ENCODE results near the gene SPDYE4.

SPDYE4 gene

DNA sequence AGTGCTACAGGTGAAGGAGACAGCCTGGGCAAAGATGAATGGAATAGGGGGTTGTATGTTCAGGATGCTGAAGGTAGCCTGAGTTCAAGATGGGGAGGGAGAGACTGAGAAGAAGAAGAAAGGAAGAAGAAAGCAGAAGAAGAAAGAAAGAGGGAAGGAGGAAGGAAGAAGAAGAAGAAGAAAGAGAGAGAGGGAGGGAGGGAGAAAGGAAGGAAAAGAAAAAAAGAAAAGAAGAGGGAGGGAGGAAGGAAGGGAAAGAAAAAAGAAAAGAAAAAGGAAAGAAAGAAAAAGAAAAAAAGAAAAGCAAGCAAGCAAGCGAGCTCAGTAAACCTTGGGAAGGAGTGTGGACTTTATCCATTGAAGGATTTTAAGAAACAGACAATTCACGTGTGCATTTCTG lies 21.6 kb downstream of the SPDYE4 start:
- DNase-seq = no peak

DNA sequence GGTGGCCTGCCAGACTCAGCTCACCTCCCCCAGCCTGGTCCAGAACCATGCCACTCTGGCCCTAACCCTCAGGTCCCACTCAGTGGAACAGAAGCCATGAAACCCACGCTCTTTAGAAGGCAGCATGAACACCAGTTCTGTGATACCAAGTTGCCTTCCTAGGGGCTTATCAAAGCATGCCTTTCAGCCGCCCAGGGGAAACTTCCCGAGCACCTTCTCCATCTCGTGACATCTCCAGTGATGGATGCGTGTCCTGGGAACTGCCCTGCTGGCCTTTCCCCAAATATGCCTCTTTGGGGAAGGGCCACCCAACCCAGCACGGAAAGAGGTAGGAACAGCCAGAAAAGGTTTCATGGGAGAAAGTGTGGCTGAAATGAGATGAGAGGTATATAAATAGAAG lies 22.0 kb downstream of the SPDYE4 start:
- DNase-seq = no peak

DNA sequence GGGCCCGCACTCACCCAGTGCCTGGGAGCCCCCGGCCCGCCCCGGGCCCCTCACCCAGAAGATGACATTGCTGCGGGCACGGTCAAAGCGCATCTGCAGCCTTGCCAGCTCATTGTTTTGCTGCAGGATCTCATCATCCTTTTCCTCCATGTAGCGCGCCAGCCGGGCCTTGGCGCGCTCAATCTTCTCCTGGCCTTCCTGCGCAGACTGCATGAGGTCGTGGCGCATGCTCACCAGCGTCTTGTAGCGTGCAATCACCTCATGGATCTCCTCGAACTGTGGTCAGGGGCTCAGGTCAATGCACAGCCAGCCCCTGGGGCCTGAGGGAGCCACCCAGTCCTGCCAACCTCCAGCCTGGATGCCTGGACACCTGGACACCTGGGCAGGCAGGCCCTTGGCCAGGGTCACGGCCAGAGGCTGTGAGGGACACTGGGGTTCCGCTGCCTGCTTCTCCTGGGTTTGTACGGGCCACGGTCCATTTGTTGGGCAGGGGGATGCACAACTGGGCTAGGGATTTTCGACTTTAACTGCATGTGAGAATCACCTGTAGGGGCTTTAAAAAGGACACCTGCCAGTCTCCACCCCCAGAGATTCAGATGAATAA lies 22.9 kb downstream of the SPDYE4 start:
- DNase-seq = no peak

DNA sequence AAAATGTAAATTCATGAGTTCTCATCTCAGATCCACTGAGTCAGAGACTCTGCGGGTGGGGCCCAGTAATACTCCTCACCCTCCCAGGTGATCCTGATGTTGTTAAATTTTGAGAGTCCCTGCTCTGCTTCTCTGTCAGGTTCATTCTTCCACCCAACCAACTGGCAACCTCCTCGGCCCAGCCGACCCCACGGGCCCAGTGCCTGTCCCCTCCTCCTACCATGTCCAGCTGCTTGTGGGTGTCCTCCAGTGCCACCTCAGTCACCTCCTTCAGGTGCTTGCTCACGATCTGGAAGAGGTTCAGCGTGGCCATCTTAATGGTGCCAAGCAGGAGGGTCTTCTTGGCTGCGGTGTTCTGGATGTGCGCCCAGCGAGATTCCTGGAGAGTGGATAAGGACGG lies 23.5 kb downstream of the SPDYE4 start:
- no peak for DNase-seq

DNA sequence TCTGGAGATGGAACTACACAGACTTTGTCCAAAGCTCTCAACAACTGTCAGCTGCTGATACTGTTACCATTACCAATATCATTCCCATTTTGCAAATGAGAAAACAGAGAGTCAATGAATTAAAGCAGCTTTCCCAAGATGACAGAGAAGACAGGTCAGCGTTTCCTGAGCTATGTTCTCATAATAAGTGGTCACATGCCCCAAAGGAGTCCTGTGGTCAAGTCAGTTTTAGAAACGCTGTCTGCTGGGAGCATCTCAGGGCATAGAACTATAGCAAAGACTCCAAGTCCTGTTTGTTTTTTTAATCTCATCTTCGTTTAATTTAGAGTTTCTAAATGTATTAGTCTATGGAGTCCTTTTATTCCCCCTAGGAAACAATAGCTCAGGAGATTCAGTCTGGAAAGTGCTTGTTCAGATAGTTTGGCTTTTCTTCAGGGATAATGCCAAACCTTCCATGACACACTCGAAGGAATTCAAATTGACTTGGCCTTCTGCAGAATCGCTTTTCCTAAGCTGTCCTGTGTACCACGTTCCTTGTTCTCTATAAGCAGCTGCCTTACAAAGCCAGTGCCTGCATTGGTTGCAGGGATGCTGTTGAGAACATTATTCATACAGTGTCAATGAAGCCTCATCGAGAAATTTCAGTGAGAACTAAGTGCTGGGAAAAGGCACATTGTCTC lies 25.8 kb downstream of the SPDYE4 start:
- DNase-seq = no peak

DNA sequence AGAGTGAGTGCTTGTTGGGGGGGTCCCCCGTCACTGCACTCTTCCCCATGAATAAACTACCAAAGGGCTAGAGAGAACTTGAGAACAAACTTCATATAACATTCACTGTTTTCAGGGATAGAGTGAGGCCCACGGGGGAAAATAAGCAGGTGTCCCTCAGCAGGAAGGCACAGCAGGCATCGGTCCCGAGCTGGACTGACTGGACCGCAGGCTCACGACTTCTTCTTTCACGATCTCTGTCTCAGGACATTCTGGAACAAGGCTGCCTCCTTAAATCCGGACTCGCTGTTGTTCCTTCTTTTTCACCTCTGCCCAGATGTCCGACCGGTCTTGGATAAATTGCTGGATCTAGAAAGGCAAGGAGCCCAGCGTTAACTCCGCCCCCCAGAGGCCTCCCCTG lies 28.5 kb downstream of the SPDYE4 start:
- no peak for DNase-seq

DNA sequence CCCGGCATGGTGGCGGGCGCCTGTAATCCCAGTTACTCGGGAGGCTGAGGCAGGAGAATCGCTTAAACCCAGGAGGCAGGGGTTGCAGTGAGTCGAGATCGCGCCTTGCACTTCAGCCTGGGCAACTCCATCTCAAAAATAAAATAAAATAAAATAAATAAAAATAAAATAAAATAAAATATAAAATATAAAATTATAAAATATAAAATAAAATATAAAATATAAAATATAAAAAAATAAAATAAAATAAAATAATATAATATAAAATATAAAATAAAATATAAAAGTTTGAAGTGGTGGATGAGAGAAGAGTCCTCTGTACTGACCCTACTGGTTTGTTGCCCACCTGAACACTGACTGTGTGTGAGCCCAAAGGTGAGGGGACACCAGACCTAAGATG lies 28.9 kb downstream of the SPDYE4 start:
- DNase-seq = no peak

DNA sequence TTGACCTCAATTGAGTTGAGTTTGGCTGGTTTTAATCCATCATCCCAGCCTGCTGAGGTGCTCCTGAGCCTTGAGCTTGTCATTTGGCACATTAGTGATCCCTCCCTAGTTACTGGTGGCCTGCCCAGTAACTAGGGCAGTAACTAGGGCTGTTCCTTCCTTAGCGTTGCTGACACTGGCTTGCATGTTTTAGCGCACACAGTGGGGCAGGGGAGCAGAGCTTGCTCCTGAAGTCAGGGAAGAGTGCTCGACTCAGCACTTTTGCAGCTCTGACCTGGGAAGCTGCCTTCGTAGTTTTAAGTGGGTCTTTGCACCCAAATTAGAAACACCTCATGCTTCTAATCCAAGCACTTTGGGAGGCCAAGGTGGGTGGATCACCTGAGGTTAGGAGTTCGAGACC lies 29.4 kb downstream of the SPDYE4 start:
- no peak for DNase-seq

DNA sequence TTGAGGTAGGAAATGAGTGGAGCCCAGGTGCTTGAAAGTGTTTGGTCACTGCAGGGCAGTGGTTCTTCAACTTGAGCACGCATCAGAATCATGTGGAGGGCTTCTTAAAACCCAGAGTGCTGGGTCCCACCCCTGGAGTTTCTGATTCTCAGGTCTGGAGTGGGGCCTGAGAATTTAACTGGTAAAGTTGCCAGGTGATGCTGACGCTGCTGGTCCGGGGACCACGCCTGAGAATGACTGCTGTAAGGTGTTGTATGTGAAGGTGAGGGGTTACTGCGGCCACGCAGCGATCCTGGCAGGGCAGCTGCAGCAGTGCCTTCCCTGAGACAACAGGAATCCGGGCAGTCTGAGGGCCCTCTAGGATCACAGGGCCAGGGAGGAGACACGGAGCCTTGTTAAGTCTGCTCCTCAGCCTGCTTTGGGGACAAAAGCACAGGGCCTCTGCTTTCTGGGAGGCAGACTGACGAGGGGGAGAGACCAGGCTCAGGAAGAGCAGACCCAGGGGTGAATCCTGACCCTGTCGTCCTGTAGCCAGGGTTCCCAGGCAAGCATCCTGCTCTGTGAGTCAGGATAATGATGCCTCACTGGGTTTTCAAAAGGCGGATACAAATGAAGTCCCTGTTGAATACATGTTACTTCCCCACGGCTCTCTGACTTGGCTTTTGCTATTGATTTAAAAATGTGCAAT lies 30.0 kb downstream of the SPDYE4 start:
- DNase-seq = no peak

DNA sequence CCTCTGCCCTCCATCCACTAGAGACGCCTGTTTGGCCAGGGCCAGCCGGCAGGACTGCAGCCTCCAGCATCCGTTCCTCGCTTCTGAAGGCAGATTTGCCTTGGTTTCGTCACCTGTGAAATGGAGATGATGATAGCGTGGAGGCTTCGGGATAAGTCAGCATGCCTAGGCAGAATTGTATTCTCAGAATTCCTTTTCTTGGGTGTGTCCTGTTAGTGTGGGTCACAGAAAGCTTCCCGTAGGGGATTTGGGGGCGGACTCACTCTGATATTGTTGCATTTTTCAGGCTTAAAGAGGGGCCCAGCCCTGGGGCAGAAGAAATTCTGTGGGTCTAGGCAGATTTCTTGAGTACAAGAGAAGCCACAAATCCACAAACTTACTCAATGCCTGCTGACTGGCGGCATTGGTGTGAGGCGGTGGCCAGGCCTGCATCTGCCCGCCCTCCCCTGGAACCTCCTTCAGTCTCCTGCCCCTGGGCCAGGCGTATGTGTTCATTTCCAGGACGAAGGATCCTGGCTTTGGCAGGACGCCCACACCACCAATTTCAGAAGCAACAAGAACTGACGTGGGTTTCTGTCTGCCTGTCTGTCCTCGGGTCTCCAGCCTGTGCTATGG lies 31.3 kb downstream of the SPDYE4 start:
- DNase-seq = no peak

DNA sequence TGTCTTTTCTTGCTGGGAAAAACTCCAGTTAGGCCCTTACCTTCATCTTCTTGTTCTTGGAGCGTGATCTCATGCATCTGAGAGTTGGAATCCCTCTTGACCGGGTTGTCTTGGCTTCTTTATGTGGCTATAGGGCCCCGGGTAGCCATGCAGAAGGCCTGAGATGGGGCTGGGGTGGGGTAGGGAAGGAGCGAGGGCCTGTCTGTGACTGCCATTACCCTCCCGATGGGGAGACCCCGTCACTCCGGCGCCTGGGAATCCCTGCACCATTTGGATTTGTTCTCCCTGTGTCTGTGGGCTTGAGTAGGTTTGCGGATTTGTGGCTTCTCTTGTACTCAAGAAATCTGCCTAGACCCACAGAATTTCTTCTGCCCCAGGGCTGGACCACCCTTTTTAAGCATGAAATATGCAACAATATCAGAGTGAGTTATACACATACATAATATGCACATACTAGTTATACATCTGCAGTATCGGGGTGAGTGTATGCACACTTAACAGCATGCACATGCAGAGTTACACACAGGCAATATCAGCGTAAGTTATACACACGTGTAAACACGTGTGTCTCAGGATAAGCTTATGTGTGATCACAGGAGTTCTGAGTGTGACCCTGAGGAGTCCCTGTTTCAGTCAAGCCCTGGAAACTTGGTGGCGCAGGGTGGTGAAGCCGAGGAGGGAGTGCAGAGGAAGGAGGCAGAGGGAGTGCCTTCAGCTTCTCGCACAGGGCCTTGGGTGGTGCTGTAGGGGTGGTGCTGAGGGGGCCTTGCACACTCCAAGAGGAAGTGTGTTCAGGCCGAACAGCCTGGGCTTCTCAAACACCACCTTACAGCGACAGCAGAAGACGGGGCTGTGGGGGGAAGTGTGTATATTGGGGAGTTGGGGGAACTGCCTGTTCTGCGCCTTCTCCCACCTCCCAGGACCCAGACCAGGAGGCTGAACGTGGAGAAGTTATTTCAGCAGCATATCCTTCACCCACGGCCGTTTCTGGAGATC lies 32.2 kb downstream of the SPDYE4 start:
- DNase-seq = no peak

DNA sequence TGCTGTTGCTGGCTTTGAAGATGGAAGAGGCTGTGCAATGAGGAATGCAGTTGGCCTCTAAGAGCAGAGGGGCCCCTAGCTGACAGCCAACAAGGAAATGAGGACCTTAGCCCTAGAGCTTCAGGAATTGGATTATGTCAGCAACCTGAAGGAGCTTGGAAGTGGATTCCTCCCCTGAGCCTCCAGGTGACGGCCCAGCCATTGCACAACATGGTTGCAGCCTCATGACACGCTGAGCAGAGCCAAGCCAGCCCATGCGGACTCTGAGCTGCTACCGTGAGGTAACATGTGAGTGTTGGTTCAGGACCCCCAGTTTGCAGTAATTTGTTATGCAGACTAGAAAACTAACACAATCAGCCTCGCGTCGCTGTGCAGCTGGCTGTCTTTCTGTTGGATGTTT lies 33.9 kb downstream of the SPDYE4 start:
- DNase-seq = no peak

DNA sequence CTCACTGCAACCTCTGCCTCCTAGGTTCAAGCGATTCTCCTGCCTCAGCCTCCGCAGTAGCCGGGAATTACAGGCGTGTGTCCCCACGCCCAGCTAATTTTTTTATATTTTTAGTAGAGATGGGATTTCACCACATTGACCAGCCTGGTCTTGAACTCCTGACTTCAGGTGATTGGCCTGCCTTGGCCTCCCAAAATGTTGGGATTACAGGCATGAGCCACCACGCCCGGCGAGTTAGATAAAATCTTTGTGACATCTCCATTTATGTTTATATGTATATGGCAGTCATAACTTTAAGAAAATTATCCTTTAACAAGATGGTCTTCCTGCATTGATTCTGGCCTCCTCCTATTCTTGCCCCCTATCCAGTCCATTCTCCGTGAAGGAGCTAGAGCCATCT lies 37.8 kb downstream of the SPDYE4 start:
- DNase-seq = no peak

DNA sequence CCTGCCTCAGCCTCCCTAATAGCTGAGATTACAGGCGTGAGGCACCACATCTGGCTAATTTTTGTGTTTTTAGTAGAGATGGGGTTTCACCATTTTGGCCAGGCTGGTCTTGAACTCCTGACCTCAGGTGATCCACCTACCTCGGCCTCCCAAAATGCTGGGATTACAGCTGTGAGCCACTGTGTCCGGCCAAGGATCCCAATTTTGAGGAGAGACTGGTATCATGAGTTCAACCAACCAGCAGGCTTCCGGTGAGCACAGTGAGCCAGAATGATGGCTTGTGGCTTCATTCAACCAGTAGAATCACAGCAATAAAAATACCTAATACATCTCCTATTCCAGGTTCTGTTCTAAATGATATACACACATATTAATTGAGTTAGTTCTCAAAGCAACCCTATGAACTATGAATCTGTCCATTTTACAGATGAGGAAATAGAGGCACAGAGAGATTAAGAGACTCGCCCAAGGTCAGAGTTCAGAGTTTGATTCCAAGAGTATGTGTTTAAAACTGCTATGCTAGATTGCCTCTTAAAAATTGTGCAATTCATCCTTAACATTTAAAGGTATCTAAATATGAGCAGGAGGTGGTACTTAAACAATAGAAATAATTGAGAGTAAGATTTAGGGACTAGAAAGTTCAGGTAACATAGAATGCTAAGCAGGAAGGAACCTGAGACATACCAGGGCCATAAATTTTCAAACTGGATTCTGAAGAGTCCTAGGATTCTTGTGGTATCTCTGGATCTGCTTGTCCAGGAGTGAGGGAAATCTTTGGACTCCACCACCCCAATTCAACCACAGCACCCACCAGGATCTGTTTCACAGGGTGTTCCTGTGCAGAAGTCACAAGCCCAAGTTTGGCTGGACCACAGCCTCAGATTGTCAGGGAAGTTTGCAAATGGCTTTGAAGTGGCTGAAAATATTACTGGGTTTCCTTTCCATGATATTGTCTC lies 38.8 kb downstream of the SPDYE4 start:
- DNase-seq = no peak

DNA sequence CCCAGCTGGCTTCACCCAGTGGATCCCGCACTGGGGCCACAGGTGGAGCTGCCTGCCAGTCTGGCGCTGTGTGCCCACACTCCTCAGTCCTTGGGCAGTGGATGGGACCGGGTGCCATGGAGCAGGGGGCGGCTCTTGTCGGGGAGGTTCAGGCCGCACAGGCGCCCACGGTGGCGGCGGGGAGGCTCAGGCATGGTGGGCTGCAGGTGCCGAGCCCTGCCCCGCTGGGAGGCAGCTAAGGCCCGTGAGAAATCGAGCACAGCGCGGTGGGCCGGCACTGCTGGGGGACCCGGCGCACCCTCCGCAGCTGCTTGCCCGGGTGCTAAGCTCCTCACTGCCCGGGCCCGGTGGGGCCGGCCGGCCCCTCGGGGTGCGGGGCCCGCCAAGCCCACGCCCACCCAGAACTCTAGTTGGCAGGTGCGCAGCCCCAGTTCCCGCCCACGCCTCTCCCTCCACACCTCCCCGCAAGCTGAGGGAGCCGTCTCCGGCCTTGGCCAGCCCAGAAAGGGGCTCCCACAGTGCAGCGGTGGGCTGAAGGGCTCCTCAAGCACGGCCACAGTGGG lies 40.3 kb downstream of the SPDYE4 start:
- no peak for DNase-seq

DNA sequence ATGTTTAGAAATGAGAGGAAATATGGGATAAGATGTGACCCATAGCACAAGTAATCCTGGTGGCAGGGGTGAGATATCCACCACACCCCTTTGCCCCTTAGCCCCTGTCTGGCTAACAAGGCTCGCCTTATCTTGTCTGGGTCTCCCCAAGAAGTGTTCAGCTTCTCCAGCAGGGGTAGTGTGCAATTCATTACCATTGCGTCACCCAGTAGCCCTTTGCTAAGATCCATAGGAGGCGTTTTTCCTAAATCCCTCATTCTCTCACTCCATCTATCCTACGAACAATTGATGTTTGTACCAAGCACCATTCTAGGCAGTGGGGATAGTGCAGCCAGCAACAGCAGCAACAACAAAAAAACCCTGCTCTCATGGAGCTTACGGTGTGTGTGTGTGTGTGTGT lies 44.5 kb downstream of the SPDYE4 start:
- DNase-seq = no peak

DNA sequence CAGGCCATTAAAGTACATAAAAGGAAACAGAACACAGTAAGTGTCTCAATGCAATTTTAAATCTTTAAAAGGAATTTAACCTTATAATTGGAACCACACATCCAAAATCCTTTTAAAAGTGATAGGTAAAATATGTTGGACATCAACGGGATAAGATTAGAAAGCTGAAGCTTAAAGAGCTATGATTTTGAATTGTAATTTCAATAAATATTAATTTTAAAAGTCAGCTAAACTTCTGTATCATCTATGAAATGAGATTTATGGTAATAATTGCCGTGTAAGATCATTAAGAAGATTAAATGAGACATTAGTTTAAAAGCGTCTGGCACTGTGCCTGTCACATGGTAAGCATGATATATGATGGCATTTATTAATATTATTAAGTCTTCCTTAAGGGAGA lies 45.0 kb downstream of the SPDYE4 start:
- no peak for DNase-seq

DNA sequence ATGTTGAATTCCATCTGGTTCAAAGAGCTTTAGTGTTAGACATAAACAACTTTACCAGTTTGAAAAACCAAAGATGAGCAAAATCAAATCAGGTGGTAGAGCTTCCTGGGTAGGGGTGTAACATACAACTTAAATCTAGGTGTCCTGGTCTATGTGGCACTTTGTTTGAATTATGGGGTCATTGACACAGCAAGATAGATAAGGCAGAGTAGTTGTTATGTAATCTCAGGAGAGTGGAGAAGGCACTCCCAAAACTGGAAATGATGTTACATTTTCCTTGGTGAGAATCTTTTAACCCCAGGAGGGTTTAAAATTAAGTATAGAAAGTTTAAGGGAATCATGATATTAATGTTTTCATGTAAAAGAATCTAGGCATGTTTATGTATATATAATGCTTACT lies 45.6 kb downstream of the SPDYE4 start:
- no peak for DNase-seq

DNA sequence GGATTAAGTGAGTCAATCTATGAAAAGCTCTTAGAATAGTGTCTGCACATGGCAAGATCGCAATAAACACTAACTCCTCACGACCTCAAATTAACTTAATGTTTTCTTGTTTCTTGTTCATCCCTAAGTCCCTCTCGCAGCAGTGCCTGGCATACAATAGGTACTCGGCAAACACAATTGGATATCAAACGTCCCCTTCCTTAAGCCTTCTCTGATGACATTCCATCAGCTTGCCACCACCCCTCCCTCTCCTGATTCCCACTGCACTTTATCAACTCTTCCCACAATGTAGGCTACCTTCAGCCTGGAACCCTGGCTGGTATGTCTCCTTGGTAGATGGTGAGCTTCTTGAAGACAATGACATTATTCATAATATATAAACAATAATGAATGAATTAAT lies 47.1 kb downstream of the SPDYE4 start:
- no peak for DNase-seq

DNA sequence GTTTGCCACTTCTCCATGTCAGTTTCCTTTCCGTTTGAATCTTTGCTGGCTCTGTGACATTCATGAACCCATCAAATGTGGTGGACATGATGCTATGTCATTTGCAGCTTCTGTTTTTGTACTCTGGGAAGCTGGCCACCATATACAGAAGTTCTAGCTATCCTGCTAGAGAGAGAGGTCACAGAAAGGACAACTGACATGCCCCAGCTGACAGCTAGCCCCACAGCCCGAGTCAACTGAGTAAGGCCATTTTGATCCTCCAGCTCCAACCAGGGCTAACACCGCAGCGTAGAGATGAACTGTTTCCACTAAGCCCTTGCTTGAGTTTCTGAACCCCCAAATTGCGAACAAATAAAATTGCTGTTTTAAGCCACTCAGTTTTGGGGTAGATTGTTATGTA lies 47.5 kb downstream of the SPDYE4 start:
- DNase-seq = no peak

DNA sequence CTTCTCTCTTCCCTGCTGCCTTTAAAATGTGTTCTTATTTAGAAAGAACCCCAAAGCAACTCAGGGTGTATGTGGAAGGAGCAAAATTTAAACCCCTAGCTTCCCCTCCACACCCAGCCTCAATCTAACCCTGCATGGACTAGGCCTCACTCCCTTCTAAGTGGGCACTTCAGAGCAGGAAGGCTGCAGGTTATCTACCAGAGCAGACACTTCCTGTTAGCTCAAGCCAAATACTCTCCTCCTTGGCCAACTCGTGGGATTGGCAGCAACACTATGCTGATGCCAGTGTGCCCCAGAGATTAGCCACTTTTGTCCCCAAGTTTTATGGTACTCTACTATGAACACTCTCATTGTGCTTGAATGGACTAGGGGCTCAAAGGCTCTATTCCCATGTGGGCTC lies 49.3 kb downstream of the SPDYE4 start:
- DNase-seq = no peak
